ENCODE results near the gene SELENON.

SELENON gene

GRCh38 chr1:25866288-25866687 lies 66.3 kb downstream of the SELENON start:
- H3K4me3 ChIP-seq (ENCODE audit: low read depth, low read length) = no peak overlapping the region
- DNase-seq (ENCODE audit: low read depth) = no peak
- TF ChIP-seq, protein P1, sequence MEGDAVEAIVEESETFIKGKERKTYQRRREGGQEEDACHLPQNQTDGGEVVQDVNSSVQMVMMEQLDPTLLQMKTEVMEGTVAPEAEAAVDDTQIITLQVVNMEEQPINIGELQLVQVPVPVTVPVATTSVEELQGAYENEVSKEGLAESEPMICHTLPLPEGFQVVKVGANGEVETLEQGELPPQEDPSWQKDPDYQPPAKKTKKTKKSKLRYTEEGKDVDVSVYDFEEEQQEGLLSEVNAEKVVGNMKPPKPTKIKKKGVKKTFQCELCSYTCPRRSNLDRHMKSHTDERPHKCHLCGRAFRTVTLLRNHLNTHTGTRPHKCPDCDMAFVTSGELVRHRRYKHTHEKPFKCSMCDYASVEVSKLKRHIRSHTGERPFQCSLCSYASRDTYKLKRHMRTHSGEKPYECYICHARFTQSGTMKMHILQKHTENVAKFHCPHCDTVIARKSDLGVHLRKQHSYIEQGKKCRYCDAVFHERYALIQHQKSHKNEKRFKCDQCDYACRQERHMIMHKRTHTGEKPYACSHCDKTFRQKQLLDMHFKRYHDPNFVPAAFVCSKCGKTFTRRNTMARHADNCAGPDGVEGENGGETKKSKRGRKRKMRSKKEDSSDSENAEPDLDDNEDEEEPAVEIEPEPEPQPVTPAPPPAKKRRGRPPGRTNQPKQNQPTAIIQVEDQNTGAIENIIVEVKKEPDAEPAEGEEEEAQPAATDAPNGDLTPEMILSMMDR (IDR thresholded peaks at IDR 0.05; ENCODE audit: low read depth, low read length, missing control alignments) = no peak

DNA sequence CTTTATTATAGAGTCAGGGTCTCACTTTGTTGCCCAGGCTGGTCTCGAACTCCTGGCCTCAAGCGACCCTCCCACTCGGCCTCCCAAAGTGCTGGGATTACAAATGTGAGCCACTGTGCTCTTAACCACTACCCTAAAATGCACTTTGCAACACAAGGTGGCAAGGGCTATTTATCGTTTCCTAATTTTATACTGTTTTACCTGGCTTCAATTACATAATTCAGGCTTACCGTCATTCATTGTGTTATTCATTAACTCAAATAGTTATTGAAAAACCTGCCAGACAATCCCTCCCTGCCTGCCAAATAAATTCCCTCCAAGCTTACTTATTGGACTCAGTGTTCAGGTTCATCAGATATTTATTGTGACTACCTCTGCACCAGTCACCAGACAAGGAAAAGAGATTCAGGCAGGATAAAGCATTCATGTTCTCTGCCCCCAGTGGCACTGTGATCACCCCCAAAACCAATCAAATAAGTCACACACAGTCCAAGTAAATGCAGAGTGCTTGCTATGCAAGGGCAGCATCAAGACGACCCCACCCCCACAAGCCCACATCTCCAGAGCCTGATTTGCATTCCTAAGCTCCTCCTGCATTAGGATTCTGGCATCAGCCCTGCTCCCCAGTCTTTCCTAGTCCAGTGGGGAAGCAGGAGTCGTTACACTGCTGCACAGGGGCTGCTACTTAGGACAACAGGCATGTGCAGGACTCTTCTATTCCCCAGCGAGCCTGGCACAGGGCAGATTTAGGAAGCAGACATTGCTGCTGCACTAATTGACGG lies 67.4 kb downstream of the SELENON start:
- no peak for DNase-seq (ENCODE audit: low read depth)
- TF ChIP-seq, protein P1 (IDR thresholded peaks at IDR 0.05; ENCODE audit: low read depth, low read length, missing control alignments) = no peak
- H3K4me3 ChIP-seq (ENCODE audit: low read depth, low read length) = no peak overlapping the region
